CD14-positive monocyte (primary cell): ENCODE measurements around the gene CNTNAP5. TPM values are rescaled to one million over a fixed set of nuclear protein-coding genes. Genes with fewer than 3 reads are reported as not detected.

Experiments
- DNase-seq, 3 donors: peaks; one replicate each; pipeline ENCODE4 v3.0.0-alpha.2; 2011 to 2022
- H2AFZ ChIP-seq: 2 replicates; pipeline ENCODE4 v1.6.0; 2012; ENCODE audit warnings: mild to moderate bottlenecking, low read depth, low read length, inconsistent platforms; ENCODE audit not compliant: insufficient read depth, poor library complexity, severe bottlenecking
- H3K27ac ChIP-seq, 2 donors: 1 replicate in 1 of 2; 2 replicates in 1 of 2; pipeline ENCODE4 v1.5.1; 2012 to 2013; ENCODE audit warnings: low read length in 2 of 2, control low read depth in 1 of 2, inconsistent platforms in 1 of 2, low read depth in 1 of 2, mild to moderate bottlenecking in 1 of 2
- H3K27me3 ChIP-seq, 2 donors: one replicate each; pipeline versions ENCODE4 v1.6.0 to v1.6.1; 2011 to 2013; ENCODE audit warnings: low read length in 2 of 2; ENCODE audit not compliant: control insufficient read depth in 2 of 2, insufficient read depth in 2 of 2
- H3K36me3 ChIP-seq, 2 donors: replicated peaks in 1 of 2; 1 replicate in 1 of 2; 2 replicates in 1 of 2; pipeline versions ENCODE4 v1.5.1 to v1.6.1; 2012 to 2013; ENCODE audit warnings: low read length in 2 of 2, control low read depth in 1 of 2, inconsistent platforms in 1 of 2, mild to moderate bottlenecking in 1 of 2; ENCODE audit not compliant: insufficient read depth in 2 of 2, control insufficient read depth in 1 of 2
- H3K4me1 ChIP-seq, 2 donors: 1 replicate in 1 of 2; 2 replicates in 1 of 2; pipeline versions ENCODE4 v1.5.1 to v1.6.1; 2012 to 2013; ENCODE audit warnings: low read length in 2 of 2, control low read depth in 1 of 2, inconsistent platforms in 1 of 2, mild to moderate bottlenecking in 1 of 2, moderate library complexity in 1 of 2; ENCODE audit not compliant: insufficient read depth in 2 of 2, control insufficient read depth in 1 of 2
- H3K4me2 ChIP-seq: replicated peaks from 2 replicates; pipeline ENCODE3; 2012; ENCODE audit warnings: low read length, moderate library complexity, mild to moderate bottlenecking; ENCODE audit not compliant: poor library complexity, severe bottlenecking; ENCODE audit errors: extremely low read depth
- H3K4me3 ChIP-seq, 3 experiments: fragments of 200-600 bp in 1 of 3; sonication (generic) in 1 of 3; replicated peaks in 1 of 3; 1 replicate in 2 of 3; 2 replicates in 1 of 3; pipeline ENCODE4 v1.5.1; 2011 to 2013; ENCODE audit warnings: low read length in 3 of 3, mild to moderate bottlenecking in 3 of 3, control low read depth in 2 of 3, low read depth in 2 of 3, inconsistent platforms in 1 of 3, moderate library complexity in 1 of 3
- H3K79me2 ChIP-seq: 2 replicates; pipeline ENCODE4 v1.6.0; 2012; ENCODE audit warnings: mild to moderate bottlenecking, control low read depth, inconsistent platforms, low read length, moderate library complexity; ENCODE audit not compliant: insufficient read depth
- H3K9ac ChIP-seq: 2 replicates; pipeline ENCODE4 v1.6.0; 2017; ENCODE audit warnings: low read length, mild to moderate bottlenecking; ENCODE audit not compliant: insufficient read depth, poor library complexity, severe bottlenecking
- H3K9me3 ChIP-seq, 2 donors: replicated peaks in 1 of 2; 1 replicate in 1 of 2; 2 replicates in 1 of 2; pipeline versions ENCODE4 v1.5.1 to v1.6.1; 2012 to 2013; ENCODE audit warnings: low read length in 2 of 2, control low read depth in 1 of 2; ENCODE audit not compliant: control insufficient read depth in 1 of 2, insufficient read depth in 1 of 2
- H4K20me1 ChIP-seq: 2 replicates; pipeline ENCODE4 v1.6.0; 2012; ENCODE audit warnings: mild to moderate bottlenecking, low read length, control low read depth, moderate library complexity; ENCODE audit not compliant: insufficient read depth
- H3K27ac Mint-ChIP-seq, 7 donors: one replicate each; pipeline ENCODE4 v1.8.0; 2020; ENCODE audit warnings: mild to moderate bottlenecking in 7 of 7, mixed read lengths in 7 of 7, moderate library complexity in 6 of 7, inconsistent platforms in 2 of 7
- H3K27me3 Mint-ChIP-seq, 3 donors: one replicate each; pipeline ENCODE4 v1.8.0; 2021 to 2022; ENCODE audit warnings: low read depth in 3 of 3, mild to moderate bottlenecking in 3 of 3, mixed read lengths in 3 of 3, moderate library complexity in 3 of 3, inconsistent platforms in 1 of 3
- H3K36me3 Mint-ChIP-seq, 2 donors: one replicate each; pipeline ENCODE4 v1.8.0; 2020; ENCODE audit warnings: mixed read lengths in 2 of 2, inconsistent platforms in 1 of 2, mild to moderate bottlenecking in 1 of 2
- H3K4me1 Mint-ChIP-seq: one replicate; pipeline ENCODE4 v1.8.0; 2020; ENCODE audit warnings: mild to moderate bottlenecking, mixed read lengths
- H3K4me3 Mint-ChIP-seq, 2 donors: one replicate each; pipeline ENCODE4 v1.8.0; 2020; ENCODE audit warnings: mild to moderate bottlenecking in 2 of 2, mixed read lengths in 2 of 2, moderate library complexity in 1 of 2
- H3K9me3 Mint-ChIP-seq, 7 donors: one replicate each; pipeline ENCODE4 v1.8.0; 2020 to 2022; ENCODE audit warnings: mixed read lengths in 7 of 7, mild to moderate bottlenecking in 6 of 7, moderate library complexity in 6 of 7, inconsistent platforms in 2 of 7
- WGBS: methylation state at CpG from one replicate; pipeline ENCODE4 v1.1.5; 2013; ENCODE audit warnings: missing lambda C conversion rate; ENCODE audit not compliant: insufficient coverage; 5-methylcytosine and 5-hydroxymethylcytosine counted together
- intact Hi-C, 2 donors: fragments of 100-400 bp; cut with micrococcal nuclease; formaldehyde crosslinking; loops; one replicate each; pipeline versions ENCODE4 v1.15.0 to v1.15.1; 2023
- polyA plus RNA-seq, 3 donors: library from polyadenylated mRNA; depleted of rRNA in 1 of 3; unstranded in 2 of 3; stranded (reverse) in 1 of 3; fragments of 300-500 nt in 2 of 3; fragments of >200 nt in 1 of 3; fragmentation: Illumina TruSeq in 2 of 3; gene quantifications; 1 replicate in 2 of 3; 2 replicates in 1 of 3; pipeline ENCODE4 v1.2.3, GENCODE V29; 2012 to 2021
- TF ChIP-seq, protein P1 (sequence below): fragments of 200-600 bp; IDR thresholded peaks from one replicate; pipeline ENCODE4 v1.8.0; 2022; ENCODE audit warnings: antibody characterized with exemption, mild to moderate bottlenecking

Gene CNTNAP5
- polyA plus RNA-seq, 3 donors = not detected

GRCh38 chr2:124323321-124323720 lies 298.2 kb downstream of the CNTNAP5 start:
- Histone ChIP-seq H3K4me2 (no peak overlapping the region), H3K9ac (no peak overlapping the region), H3K9me3 (no peaks in the 10 kb centered on the region), H3K79me2 (no peaks in the 10 kb centered on the region), H3K36me3 (no peaks in the 10 kb centered on the region), H2AFZ (no peak overlapping the region), H3K4me1 (no peaks in the 10 kb centered on the region), H4K20me1 (no peaks in the 10 kb centered on the region), H3K27ac (no peak overlapping the region), H3K27me3 (no peaks in the 10 kb centered on the region), H3K4me3 (no peak overlapping the region)
- intact Hi-C loops = no loop called here
- Mint-ChIP-seq H3K27me3 (no peaks in the 10 kb centered on the region), H3K27ac (no peak overlapping the region), H3K4me1 (no peaks in the 10 kb centered on the region), H3K4me3 (no peak overlapping the region), H3K36me3 (no peaks in the 10 kb centered on the region), H3K9me3 (peaks cover 0 to 11% (median 2%) of the 10 kb centered on the region in 7 donors)
- no peak for DNase-seq
- WGBS = 88% methylated on average over 2 of the region's 2 CpGs
- TF ChIP-seq, protein P1, sequence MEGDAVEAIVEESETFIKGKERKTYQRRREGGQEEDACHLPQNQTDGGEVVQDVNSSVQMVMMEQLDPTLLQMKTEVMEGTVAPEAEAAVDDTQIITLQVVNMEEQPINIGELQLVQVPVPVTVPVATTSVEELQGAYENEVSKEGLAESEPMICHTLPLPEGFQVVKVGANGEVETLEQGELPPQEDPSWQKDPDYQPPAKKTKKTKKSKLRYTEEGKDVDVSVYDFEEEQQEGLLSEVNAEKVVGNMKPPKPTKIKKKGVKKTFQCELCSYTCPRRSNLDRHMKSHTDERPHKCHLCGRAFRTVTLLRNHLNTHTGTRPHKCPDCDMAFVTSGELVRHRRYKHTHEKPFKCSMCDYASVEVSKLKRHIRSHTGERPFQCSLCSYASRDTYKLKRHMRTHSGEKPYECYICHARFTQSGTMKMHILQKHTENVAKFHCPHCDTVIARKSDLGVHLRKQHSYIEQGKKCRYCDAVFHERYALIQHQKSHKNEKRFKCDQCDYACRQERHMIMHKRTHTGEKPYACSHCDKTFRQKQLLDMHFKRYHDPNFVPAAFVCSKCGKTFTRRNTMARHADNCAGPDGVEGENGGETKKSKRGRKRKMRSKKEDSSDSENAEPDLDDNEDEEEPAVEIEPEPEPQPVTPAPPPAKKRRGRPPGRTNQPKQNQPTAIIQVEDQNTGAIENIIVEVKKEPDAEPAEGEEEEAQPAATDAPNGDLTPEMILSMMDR = no peak

DNA sequence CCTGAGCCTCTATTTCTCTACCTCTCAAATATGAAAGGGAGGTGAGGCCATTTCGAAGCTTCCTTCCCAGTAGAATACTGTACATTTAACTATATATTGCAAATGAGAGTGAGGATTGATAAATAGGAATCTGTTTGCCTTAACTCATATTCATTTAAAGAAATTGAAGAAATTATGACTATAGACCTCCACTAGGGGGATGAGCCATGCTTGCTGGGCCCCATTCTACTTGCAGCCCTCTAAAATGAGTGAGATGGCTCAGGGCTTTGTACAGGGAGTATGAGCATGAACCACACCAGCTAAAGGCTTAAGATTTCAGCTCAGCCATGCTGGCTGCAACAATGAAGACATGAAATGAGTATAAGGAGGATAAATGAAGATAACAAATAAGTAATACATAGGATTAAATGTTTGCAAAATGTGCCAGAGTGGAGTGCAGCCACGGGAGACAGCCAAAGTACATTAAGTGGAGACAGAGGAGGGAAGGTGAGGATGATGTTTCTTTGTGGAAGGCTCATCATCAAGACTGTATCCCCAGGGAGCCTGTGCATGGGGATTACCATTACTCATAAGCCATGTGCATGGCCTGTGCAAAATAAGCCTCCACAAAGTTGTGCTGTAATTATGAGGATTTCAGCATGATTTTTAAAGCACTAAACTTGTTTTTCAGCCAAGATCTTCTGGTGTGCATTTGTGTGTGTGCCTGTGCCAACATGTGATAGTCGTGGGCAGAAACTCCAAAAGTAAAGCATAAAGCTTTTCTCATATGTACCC lies 300.8 kb downstream of the CNTNAP5 start:
- no peak overlapping the region for H3K4me2 ChIP-seq
- no peak overlapping the region for H3K9ac ChIP-seq
- H3K79me2 ChIP-seq = no peaks in the 10 kb centered on the region
- H4K20me1 ChIP-seq = no peaks in the 10 kb centered on the region
- no peaks in the 10 kb centered on the region for H3K36me3 Mint-ChIP-seq
- no peaks in the 10 kb centered on the region for H3K4me1 Mint-ChIP-seq
- H3K27me3 Mint-ChIP-seq = peaks cover 0 to 1% (median 0%) of the 10 kb centered on the region in 3 donors
- H2AFZ ChIP-seq = no peak overlapping the region
- H3K4me3 ChIP-seq = no peak overlapping the region
- no peaks in the 10 kb centered on the region for H3K36me3 ChIP-seq
- no peaks in the 10 kb centered on the region for H3K27me3 ChIP-seq
- H3K27ac ChIP-seq = no peak overlapping the region
- 80% methylated on average over 1 of the region's 3 CpGs for WGBS
- no peaks in the 10 kb centered on the region for H3K9me3 ChIP-seq
- H3K9me3 Mint-ChIP-seq = peaks cover 0 to 8% (median 1%) of the 10 kb centered on the region in 7 donors
- H3K4me1 ChIP-seq = no peaks in the 10 kb centered on the region
- DNase-seq = no peak
- TF ChIP-seq, protein P1 = no peak
- no peak overlapping the region for H3K27ac Mint-ChIP-seq
- intact Hi-C loops = no loop called here
- H3K4me3 Mint-ChIP-seq = no peak overlapping the region
